ENCODE results near the gene C20orf141. TPM values are rescaled to one million over a fixed set of nuclear protein-coding genes. Genes with fewer than 3 reads are reported as not detected.

The C20orf141 gene
- total RNA-seq, 1 experiment from 2014 or later = not detected

DNA sequence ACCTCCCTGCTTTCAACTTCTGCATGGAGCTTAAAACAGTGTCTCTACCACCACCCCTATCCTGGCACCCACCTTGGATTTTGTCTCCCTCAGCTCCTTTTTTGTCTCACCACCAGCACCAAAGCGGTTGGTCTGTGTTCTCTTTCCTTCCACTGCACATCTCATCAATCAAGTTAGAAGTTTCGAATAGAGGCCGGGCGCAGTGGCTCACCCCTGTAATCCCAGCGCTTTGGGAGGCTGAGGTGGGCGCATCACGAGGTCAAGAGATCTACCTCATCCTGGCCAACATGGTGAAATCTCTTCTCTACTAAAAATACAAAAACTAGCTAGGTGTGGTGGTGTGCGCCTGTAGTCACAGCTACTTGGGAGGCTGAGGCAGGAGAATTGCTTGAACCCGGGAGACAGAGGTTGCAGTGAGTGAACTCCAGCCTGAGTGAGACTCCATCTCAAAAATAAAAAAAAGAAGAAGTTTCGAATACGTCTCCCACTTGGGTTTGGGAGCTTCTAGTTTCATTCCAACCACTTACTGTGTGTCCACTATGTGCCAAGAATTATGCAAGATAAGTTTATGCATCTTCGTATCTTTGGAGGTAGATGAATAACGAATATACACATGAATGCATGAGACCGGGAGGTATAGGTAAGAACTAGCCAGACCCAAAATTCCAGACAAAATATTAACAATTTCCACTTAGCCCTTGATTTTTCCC is 19.8 kb downstream of the C20orf141 start:
- Histone ChIP-seq H3K27me3 (replicated peaks; ENCODE audit: insufficient read depth, low read depth, low read length, poor library complexity) (no peaks in the 10 kb centered on the region), H3K27ac (ENCODE audit: low read depth, low read length, poor library complexity, severe bottlenecking) (no peak overlapping the region), H3K4me1 (ENCODE audit: insufficient read depth, low read length, poor library complexity, severe bottlenecking) (peaks cover 4% of the 10 kb centered on the region), H3K36me3 (ENCODE audit: insufficient read depth, low read length, poor library complexity, severe bottlenecking) (peaks cover 8% of the 10 kb centered on the region), H3K9me3 (ENCODE audit: low read depth, low read length, poor library complexity, severe bottlenecking) (no peaks in the 10 kb centered on the region), H3K4me3 (ENCODE audit: low read depth, low read length, poor library complexity, severe bottlenecking) (no peak overlapping the region)
- ChIA-PET CTCF (no interaction called here), POLR2A (ENCODE audit: low non-redundant PET) (no interaction called here)
- BruUV-seq (replicated peaks) = no TSS peak
- intact Hi-C loops (cut with micrococcal nuclease; ENCODE audit: unreplicated experiment) = no loop called here
- TF ChIP-seq EZH2 (IDR thresholded peaks at IDR 0.05; ENCODE audit: borderline replicate concordance, low read depth, low read length, poor library complexity, severe bottlenecking) = no peak
- DNase-seq (ENCODE audit: low spot score) = no peak

DNA sequence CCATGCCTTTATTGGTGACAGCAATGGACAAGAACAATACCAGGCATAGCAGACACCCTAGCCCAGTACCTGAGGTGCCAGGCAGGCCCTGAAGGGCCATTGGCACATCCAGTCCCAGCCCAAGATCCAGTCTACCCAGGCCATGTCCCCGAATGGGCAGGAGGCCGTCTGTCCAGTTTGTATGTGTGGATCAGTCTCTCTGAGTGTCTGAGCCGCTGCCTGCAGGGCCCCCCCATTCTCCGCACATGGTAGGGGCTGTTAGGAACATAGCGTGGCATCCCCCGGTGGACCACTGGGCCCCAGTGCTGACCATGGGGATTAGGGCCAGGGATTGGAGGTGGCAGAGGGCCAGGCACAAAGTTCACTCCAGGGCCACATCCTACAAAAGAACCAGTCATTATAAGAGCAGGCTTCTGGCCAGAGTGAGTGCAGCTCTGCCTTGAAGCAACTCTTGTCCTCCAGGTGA is 20.6 kb downstream of the C20orf141 start:
- H3K27ac ChIP-seq (ENCODE audit: low read depth, low read length, poor library complexity, severe bottlenecking) = no peak overlapping the region
- ChIA-PET CTCF (no interaction called here), POLR2A (ENCODE audit: low non-redundant PET) (no interaction called here)
- peaks cover 8% of the 10 kb centered on the region for H3K36me3 ChIP-seq (ENCODE audit: insufficient read depth, low read length, poor library complexity, severe bottlenecking)
- intact Hi-C loops (cut with micrococcal nuclease; ENCODE audit: unreplicated experiment) = no loop called here
- no TSS peak for BruUV-seq (replicated peaks)
- no peaks in the 10 kb centered on the region for H3K27me3 ChIP-seq (replicated peaks; ENCODE audit: insufficient read depth, low read depth, low read length, poor library complexity)
- DNase-seq (ENCODE audit: low spot score) = no peak
- no peak overlapping the region for H3K4me3 ChIP-seq (ENCODE audit: low read depth, low read length, poor library complexity, severe bottlenecking)
- TF ChIP-seq, protein P1, sequence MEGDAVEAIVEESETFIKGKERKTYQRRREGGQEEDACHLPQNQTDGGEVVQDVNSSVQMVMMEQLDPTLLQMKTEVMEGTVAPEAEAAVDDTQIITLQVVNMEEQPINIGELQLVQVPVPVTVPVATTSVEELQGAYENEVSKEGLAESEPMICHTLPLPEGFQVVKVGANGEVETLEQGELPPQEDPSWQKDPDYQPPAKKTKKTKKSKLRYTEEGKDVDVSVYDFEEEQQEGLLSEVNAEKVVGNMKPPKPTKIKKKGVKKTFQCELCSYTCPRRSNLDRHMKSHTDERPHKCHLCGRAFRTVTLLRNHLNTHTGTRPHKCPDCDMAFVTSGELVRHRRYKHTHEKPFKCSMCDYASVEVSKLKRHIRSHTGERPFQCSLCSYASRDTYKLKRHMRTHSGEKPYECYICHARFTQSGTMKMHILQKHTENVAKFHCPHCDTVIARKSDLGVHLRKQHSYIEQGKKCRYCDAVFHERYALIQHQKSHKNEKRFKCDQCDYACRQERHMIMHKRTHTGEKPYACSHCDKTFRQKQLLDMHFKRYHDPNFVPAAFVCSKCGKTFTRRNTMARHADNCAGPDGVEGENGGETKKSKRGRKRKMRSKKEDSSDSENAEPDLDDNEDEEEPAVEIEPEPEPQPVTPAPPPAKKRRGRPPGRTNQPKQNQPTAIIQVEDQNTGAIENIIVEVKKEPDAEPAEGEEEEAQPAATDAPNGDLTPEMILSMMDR (conservative IDR thresholded peaks at IDR 0.05; ENCODE audit: low read depth, low read length) = no peak
- no peak for TF ChIP-seq EZH2 (IDR thresholded peaks at IDR 0.05; ENCODE audit: borderline replicate concordance, low read depth, low read length, poor library complexity, severe bottlenecking)
- H3K9me3 ChIP-seq (ENCODE audit: low read depth, low read length, poor library complexity, severe bottlenecking) = no peaks in the 10 kb centered on the region
- peaks cover 11% of the 10 kb centered on the region for H3K4me1 ChIP-seq (ENCODE audit: insufficient read depth, low read length, poor library complexity, severe bottlenecking)

DNA sequence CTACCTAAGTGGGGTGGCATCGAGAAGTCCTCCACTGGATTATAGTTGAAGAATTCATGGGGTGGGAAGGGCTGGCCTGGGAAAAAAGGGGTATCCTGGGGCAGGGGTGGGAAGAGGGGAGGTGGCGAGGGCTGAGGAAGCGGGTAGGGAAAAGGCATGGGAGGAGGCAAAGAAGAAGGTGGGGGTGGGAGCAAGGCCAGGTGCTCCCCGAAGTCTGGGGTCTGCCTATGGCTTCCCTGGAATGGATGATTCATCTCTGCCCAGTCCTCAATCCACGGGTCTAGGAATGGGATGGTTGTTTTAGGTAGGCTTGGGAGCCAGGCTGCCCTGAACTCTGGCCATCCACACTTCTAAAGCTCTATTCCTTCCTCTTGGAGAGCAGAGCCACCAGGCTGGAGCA is 21.2 kb downstream of the C20orf141 start:
- no peaks in the 10 kb centered on the region for H3K9me3 ChIP-seq (ENCODE audit: low read depth, low read length, poor library complexity, severe bottlenecking)
- TF ChIP-seq, protein P1 (conservative IDR thresholded peaks at IDR 0.05; ENCODE audit: low read depth, low read length) = no peak
- TF ChIP-seq EZH2 (IDR thresholded peaks at IDR 0.05; ENCODE audit: borderline replicate concordance, low read depth, low read length, poor library complexity, severe bottlenecking) = no peak
- no peak overlapping the region for H3K27ac ChIP-seq (ENCODE audit: low read depth, low read length, poor library complexity, severe bottlenecking)
- no peak overlapping the region for H3K4me3 ChIP-seq (ENCODE audit: low read depth, low read length, poor library complexity, severe bottlenecking)
- peaks cover 11% of the 10 kb centered on the region for H3K4me1 ChIP-seq (ENCODE audit: insufficient read depth, low read length, poor library complexity, severe bottlenecking)
- POLR2A ChIA-PET (ENCODE audit: low non-redundant PET) = no interaction called here
- no TSS peak for BruUV-seq (replicated peaks)
- intact Hi-C loops (cut with micrococcal nuclease; ENCODE audit: unreplicated experiment) = no loop called here
- H3K27me3 ChIP-seq (replicated peaks; ENCODE audit: insufficient read depth, low read depth, low read length, poor library complexity) = no peaks in the 10 kb centered on the region
- DNase-seq (ENCODE audit: low spot score) = no peak
- CTCF ChIA-PET = no interaction called here
- peaks cover 8% of the 10 kb centered on the region for H3K36me3 ChIP-seq (ENCODE audit: insufficient read depth, low read length, poor library complexity, severe bottlenecking)

Measured in A673 (cell line).